GM10266 (cell line): ENCODE measurements around the gene ITPK1.

Experiments used
- DNase-seq: peaks from one replicate; pipeline ENCODE4 v3.0.0; 2012; ENCODE audit errors: extremely low spot score
- CTCF ChIP-seq: IDR thresholded peaks from 2 replicates; pipeline ENCODE4 v1.5.1; 2012; ENCODE audit warnings: mild to moderate bottlenecking, low read depth; ENCODE audit not compliant: control insufficient read depth, insufficient read depth; ENCODE audit errors: missing control alignments

The ITPK1 gene

DNA sequence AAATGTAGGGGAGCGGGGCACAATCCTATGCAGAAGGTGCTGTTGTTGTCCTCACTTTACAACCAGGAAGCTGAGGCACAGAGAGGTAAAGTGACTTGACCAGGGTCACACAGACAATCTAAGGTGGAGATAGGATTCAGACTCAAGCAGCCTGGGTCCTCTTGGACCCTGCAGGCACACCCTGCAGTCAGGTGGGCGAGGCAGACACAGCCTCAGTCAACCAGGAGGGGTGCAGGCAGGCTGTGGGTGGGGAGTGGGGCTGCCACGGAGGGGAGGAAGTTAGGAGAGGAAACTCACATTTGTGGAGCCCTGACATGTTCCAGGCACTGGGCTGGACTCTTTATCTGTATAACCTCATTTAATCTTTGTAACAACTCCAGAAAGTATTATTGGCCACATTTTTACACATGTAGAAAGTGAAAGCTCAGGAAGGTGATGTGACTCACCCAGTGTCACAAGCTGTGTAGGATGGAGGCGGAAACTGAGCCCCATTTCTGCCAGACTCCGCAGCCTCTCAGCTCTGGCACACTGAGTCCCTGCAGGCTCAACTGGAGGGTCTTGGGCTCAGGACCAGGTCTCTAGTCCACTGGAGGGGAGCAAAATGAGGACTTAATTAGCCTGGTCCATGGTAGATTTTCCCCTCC lies 217.7 kb downstream of the ITPK1 start:
- TF ChIP-seq CTCF: no peak
- DNase-seq: no peak

- DNase-seq: no peak
- TF ChIP-seq CTCF: no peak
These were observed 220.3 kb downstream of the ITPK1 start for GRCh38 chr14:92895352-92895878.

- DNase-seq: no peak
These were observed 223.1 kb downstream of the ITPK1 start for GRCh38 chr14:92892589-92892988.

DNA sequence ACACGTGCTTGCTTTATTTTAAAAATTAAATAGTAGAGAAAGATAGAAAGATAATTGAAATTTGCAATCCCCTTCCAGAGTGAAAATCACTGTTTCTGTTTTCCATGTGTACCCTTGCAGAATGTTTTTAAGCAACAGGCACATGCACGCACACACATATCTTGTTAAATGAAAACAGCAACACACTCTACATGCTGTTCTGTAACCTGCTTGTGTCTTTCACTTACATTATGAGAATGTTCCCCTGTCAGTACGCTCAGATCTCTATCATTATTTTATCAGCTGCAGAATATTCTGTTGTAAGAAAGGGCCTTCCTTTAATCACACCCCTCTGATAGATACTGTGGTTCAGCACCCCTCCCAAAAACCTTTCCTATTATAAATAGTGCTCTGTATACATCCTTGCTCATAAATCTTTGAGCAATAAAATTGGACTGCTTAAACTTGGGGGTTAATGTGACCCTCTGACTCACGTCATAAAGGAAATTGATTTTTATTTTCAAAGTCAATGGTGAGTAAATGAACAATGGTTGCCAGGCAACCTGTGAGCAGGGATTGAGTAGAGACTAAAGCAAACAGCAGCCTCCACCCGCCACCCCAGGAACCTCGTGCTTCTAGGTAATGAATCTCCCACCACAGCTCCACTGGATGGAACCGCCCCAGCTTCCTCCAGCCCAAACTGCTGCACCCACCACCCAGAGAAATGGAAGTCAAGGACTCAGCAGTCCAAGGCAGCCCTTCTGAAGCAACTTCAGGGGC lies 224.7 kb downstream of the ITPK1 start:
- TF ChIP-seq CTCF: no peak
- DNase-seq: no peak

More at GRCh38 chr14:92892589-92892988, 223.1 kb downstream of the ITPK1 start:
- TF ChIP-seq CTCF: no peak

- no peak for TF ChIP-seq CTCF
- no peak for DNase-seq
These were observed 226.8 kb downstream of the ITPK1 start for GRCh38 chr14:92888896-92889295.

DNA sequence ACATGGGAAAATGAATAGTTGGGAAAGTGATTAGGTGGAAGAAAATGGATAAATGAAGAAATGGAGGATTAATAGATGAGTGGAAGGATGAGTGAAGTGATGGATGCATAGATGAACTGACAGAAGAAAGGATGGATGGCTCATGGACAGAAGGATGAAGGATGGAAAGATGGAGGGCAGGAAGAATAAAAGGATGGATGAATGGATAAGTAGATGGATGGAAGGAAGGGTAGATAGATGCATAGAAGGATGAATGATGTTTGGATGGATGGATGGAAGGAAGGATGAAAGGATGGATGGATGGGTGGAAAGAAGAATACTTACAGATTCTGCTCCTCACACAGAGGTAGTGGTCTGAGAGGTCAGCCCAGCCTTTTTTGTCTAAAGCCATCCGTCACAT lies 228.6 kb downstream of the ITPK1 start:
- no peak for DNase-seq
- TF ChIP-seq CTCF: no peak
